Naive thymus-derived CD4-positive, alpha-beta T cell (primary cell): ENCODE results near the gene EZR. TPM values are rescaled to one million over a fixed set of nuclear protein-coding genes. Genes with fewer than 3 reads are reported as not detected.

Source experiments
- ATAC-seq: fragments of 150-1000 bp; cut with Tn5 transposase; 2 replicates; pipeline ENCODE4 v1.10.0; 2021; ENCODE audit warnings: mild to moderate bottlenecking, moderate library complexity
- CTCF ChIA-PET: fragments of 350-600 bp; sonication (Branson Sonifier 250); formaldehyde crosslinking; loops from one replicate; lab custom pipeline; 2021; ENCODE audit warnings: antibody characterized with exemption; lab: Charles Lee
- POLR2A ChIA-PET: fragments of 350-600 bp; sonication (Branson Sonifier 250); formaldehyde crosslinking; loops from one replicate; lab custom pipeline; 2021; ENCODE audit warnings: antibody characterized with exemption, inconsistent platforms; lab: Charles Lee
- DNase-seq, 9 donors: peaks; one replicate each; pipeline versions ENCODE4 v3.0.0 to v3.0.0-alpha.2; 2020 to 2022; ENCODE audit warnings: mixed read lengths in 1 of 9
- H3K27ac ChIP-seq: one replicate; pipeline ENCODE4 v1.7.0; 2013; ENCODE audit warnings: mild to moderate bottlenecking, low read depth, low read length, moderate library complexity
- H3K27me3 ChIP-seq, 2 donors: one replicate each; pipeline ENCODE4 v1.7.0; 2013; ENCODE audit warnings: low read length in 2 of 2, mild to moderate bottlenecking in 2 of 2, moderate library complexity in 2 of 2; ENCODE audit not compliant: control insufficient read depth in 2 of 2, insufficient read depth in 2 of 2
- H3K36me3 ChIP-seq, 3 experiments: 1 replicate in 2 of 3; 2 replicates in 1 of 3; pipeline ENCODE4 v1.7.0; 2013; ENCODE audit warnings: low read length in 3 of 3, mild to moderate bottlenecking in 3 of 3, moderate library complexity in 1 of 3; ENCODE audit not compliant: insufficient read depth in 3 of 3, control insufficient read depth in 2 of 3
- H3K4me1 ChIP-seq, 2 donors: one replicate each; pipeline ENCODE4 v1.7.0; 2013; ENCODE audit warnings: low read length in 2 of 2, mild to moderate bottlenecking in 2 of 2, moderate library complexity in 1 of 2; ENCODE audit not compliant: control insufficient read depth in 2 of 2, insufficient read depth in 2 of 2
- H3K4me3 ChIP-seq: 2 replicates; pipeline ENCODE4 v1.7.0; 2013; ENCODE audit warnings: mild to moderate bottlenecking, low read length
- H3K9me3 ChIP-seq, 3 experiments: 1 replicate in 2 of 3; 2 replicates in 1 of 3; pipeline ENCODE4 v1.7.0; 2013; ENCODE audit warnings: low read length in 3 of 3; ENCODE audit not compliant: control insufficient read depth in 2 of 3
- H3K27ac Mint-ChIP-seq, 9 donors: one replicate each; pipeline ENCODE4 v1.8.0; 2020 to 2022; ENCODE audit warnings: mixed read lengths in 9 of 9, mild to moderate bottlenecking in 8 of 9, moderate library complexity in 5 of 9, inconsistent platforms in 2 of 9
- H3K27me3 Mint-ChIP-seq, 5 donors: one replicate each; pipeline ENCODE4 v1.8.0; 2021 to 2022; ENCODE audit warnings: mixed read lengths in 5 of 5, mild to moderate bottlenecking in 1 of 5
- H3K36me3 Mint-ChIP-seq, 5 donors: one replicate each; pipeline ENCODE4 v1.8.0; 2020 to 2022; ENCODE audit warnings: mixed read lengths in 5 of 5, mild to moderate bottlenecking in 3 of 5, inconsistent platforms in 1 of 5
- H3K4me1 Mint-ChIP-seq, 7 donors: one replicate each; pipeline ENCODE4 v1.8.0; 2020 to 2022; ENCODE audit warnings: mixed read lengths in 7 of 7, mild to moderate bottlenecking in 3 of 7, inconsistent platforms in 1 of 7
- H3K4me3 Mint-ChIP-seq, 10 donors: one replicate each; pipeline ENCODE4 v1.8.0; 2020 to 2022; ENCODE audit warnings: mild to moderate bottlenecking in 10 of 10, mixed read lengths in 10 of 10, moderate library complexity in 6 of 10, inconsistent platforms in 2 of 10
- H3K9me3 Mint-ChIP-seq, 11 donors: one replicate each; pipeline ENCODE4 v1.8.0; 2020 to 2022; ENCODE audit warnings: mixed read lengths in 11 of 11, mild to moderate bottlenecking in 4 of 11, inconsistent platforms in 1 of 11, moderate library complexity in 1 of 11
- intact Hi-C, 2 donors: fragments of 100-400 bp; cut with micrococcal nuclease; formaldehyde crosslinking; loops; one replicate each; pipeline ENCODE4 v1.15.1; 2023
- polyA plus RNA-seq, 2 donors: library from polyadenylated mRNA; unstranded; fragments of 300-500 nt; fragmentation: Illumina TruSeq; gene quantifications; one replicate each; pipeline ENCODE4 v1.2.3, GENCODE V29; 2021
- total RNA-seq, 6 experiments: library from RNA in 5 of 6; stranded (reverse) in 5 of 6; gene quantifications; 1 replicate in 5 of 6; 2 replicates in 1 of 6; pipeline ENCODE4 v1.2.3 and lab custom pipeline; 2021 to 2026

The EZR gene
- total and polyA plus RNA-seq, 7 experiments from 2014 or later, result 115 to 201 (median 140) TPM

GRCh38 chr6:158772172-158772571 is 47.0 kb downstream of the EZR start:
- ATAC-seq (no peak), DNase-seq (no peak)
- H3K4me3 Mint-ChIP-seq, result peak overlapping the region in 7 of 10 donors; percentile 3 to 70 (median 55)
- H3K4me1 Mint-ChIP-seq, result peaks cover 29 to 58% (median 50%) of the 10 kb centered on the region in 7 donors
- Histone ChIP-seq H3K27me3 (no peaks in the 10 kb centered on the region), H3K4me1 (peaks cover 19 to 37% of the 10 kb centered on the region in 2 donors), H3K9me3 (no peaks in the 10 kb centered on the region), H3K36me3 (peaks cover 50 to 85% (median 56%) of the 10 kb centered on the region in 3 experiments), H3K4me3 (no peak overlapping the region), H3K27ac (peak overlapping the region; percentile 51)
- H3K27ac Mint-ChIP-seq, result peak overlapping the region; percentile 72 to 91 (median 85)
- CTCF ChIA-PET, result interaction anchor here (0.7 to 2.2 kb wide), 3 partner anchors 9 to 201 kb away, joined by 3 to 5 read pairs (median 4); no protein-coding TSS in a partner anchor
- peaks cover 22 to 72% (median 46%) of the 10 kb centered on the region in 5 donors for H3K36me3 Mint-ChIP-seq
- no peaks in the 10 kb centered on the region for H3K9me3 Mint-ChIP-seq
- no peaks in the 10 kb centered on the region for H3K27me3 Mint-ChIP-seq
- intact Hi-C loops, result loop anchor here in 1 of 2 donors (5.0 kb wide), 1 partner anchor 200 kb away; no protein-coding TSS in a partner anchor
- POLR2A ChIA-PET, result interaction anchor here (0.9 to 2.4 kb wide), 4 partner anchors 55 to 110 kb away, joined by 3 to 10 read pairs (median 3); no protein-coding TSS in a partner anchor

- Histone ChIP-seq H3K4me3 (no peak overlapping the region), H3K27me3 (no peaks in the 10 kb centered on the region), H3K36me3 (peaks cover 50 to 85% (median 51%) of the 10 kb centered on the region in 3 experiments), H3K4me1 (peaks cover 19 to 37% of the 10 kb centered on the region in 2 donors), H3K27ac (peak overlapping the region; percentile 51), H3K9me3 (no peaks in the 10 kb centered on the region)
- ChIA-PET POLR2A (interaction anchor here (0.6 to 2.4 kb wide), 4 partner anchors 9 to 154 kb away, joined by 3 to 10 read pairs (median 4); no protein-coding TSS in a partner anchor), CTCF (interaction anchor here (2.2 kb wide), 1 partner anchor 18 kb away, joined by 5 read pairs; no protein-coding TSS in a partner anchor)
- DNase-seq, result peak in 1 of 9 donors; percentile 18
- Mint-ChIP-seq H3K4me3 (peak overlapping the region in 8 of 10 donors; percentile 25 to 70 (median 53)), H3K27ac (peak overlapping the region; percentile 72 to 91 (median 85)), H3K27me3 (no peaks in the 10 kb centered on the region), H3K4me1 (peaks cover 29 to 53% (median 44%) of the 10 kb centered on the region in 7 donors), H3K9me3 (no peaks in the 10 kb centered on the region), H3K36me3 (peaks cover 19 to 73% (median 44%) of the 10 kb centered on the region in 5 donors)
- ATAC-seq, result peak; percentile 25
- intact Hi-C loops, result loop anchor here in 1 of 2 donors (5.0 kb wide), 1 partner anchor 201 kb away; no protein-coding TSS in a partner anchor
These were observed 47.6 kb downstream of the EZR start for GRCh38 chr6:158771399-158772152.

GRCh38 chr6:158770533-158771330 is 48.4 kb downstream of the EZR start:
- ATAC-seq, result no peak

GRCh38 chr6:158769771-158770432 is 49.3 kb downstream of the EZR start:
- peaks cover 19 to 70% (median 42%) of the 10 kb centered on the region in 5 donors for H3K36me3 Mint-ChIP-seq
- H3K4me3 Mint-ChIP-seq, result peak overlapping the region in 3 of 10 donors; percentile 12 to 70 (median 18)
- no peak for DNase-seq
- no peaks in the 10 kb centered on the region for H3K27me3 Mint-ChIP-seq
- Histone ChIP-seq H3K27me3 (no peaks in the 10 kb centered on the region), H3K9me3 (no peaks in the 10 kb centered on the region), H3K27ac (peak overlapping the region; percentile 51), H3K4me1 (peaks cover 19 to 37% of the 10 kb centered on the region in 2 donors), H3K36me3 (peaks cover 38 to 83% (median 46%) of the 10 kb centered on the region in 3 experiments), H3K4me3 (no peak overlapping the region)
- ChIA-PET POLR2A (interaction anchor here (2.4 kb wide), 1 partner anchor 99 kb away, joined by 10 read pairs; no protein-coding TSS in a partner anchor), CTCF (no interaction called here)
- no peak for ATAC-seq
- peak overlapping the region; percentile 25 to 93 (median 87) for H3K27ac Mint-ChIP-seq
- intact Hi-C loops, result loop anchor here in 1 of 2 donors (5.0 kb wide), 1 partner anchor 202 kb away; no protein-coding TSS in a partner anchor
- peaks cover 29 to 53% (median 43%) of the 10 kb centered on the region in 7 donors for H3K4me1 Mint-ChIP-seq
- H3K9me3 Mint-ChIP-seq, result no peaks in the 10 kb centered on the region

More at GRCh38 chr6:158770533-158771330, 48.4 kb downstream of the EZR start:
- H3K27ac Mint-ChIP-seq, result peak overlapping the region; percentile 50 to 91 (median 85)
- no peaks in the 10 kb centered on the region for H3K27me3 Mint-ChIP-seq
- Histone ChIP-seq H3K27ac (peak overlapping the region; percentile 51), H3K9me3 (no peaks in the 10 kb centered on the region), H3K4me1 (peaks cover 19 to 37% of the 10 kb centered on the region in 2 donors), H3K36me3 (peaks cover 43 to 85% (median 50%) of the 10 kb centered on the region in 3 experiments), H3K4me3 (no peak overlapping the region), H3K27me3 (no peaks in the 10 kb centered on the region)
- H3K36me3 Mint-ChIP-seq, result peaks cover 19 to 71% (median 42%) of the 10 kb centered on the region in 5 donors
- DNase-seq, result no peak
- ChIA-PET POLR2A (interaction anchor here (0.6 to 2.4 kb wide), 5 partner anchors 8 to 155 kb away, joined by 3 to 10 read pairs (median 3); no protein-coding TSS in a partner anchor), CTCF (interaction anchor here (2.2 kb wide), 1 partner anchor 19 kb away, joined by 5 read pairs; no protein-coding TSS in a partner anchor)
- H3K9me3 Mint-ChIP-seq, result no peaks in the 10 kb centered on the region
- intact Hi-C loops, result loop anchor here in 1 of 2 donors (5.0 kb wide), 1 partner anchor 202 kb away; no protein-coding TSS in a partner anchor
- H3K4me1 Mint-ChIP-seq, result peaks cover 29 to 53% (median 43%) of the 10 kb centered on the region in 7 donors
- H3K4me3 Mint-ChIP-seq, result peak overlapping the region in 6 of 10 donors; percentile 20 to 70 (median 53)

GRCh38 chr6:158769234-158769770 is 49.9 kb downstream of the EZR start:
- peaks cover 19 to 71% (median 40%) of the 10 kb centered on the region in 5 donors for H3K36me3 Mint-ChIP-seq
- ChIA-PET CTCF (no interaction called here), POLR2A (interaction anchor here (0.6 to 1.0 kb wide), 2 partner anchors 100 to 786 kb away, joined by 3 to 4 read pairs; no protein-coding TSS in a partner anchor)

More at GRCh38 chr6:158769234-158769770, 49.9 kb downstream of the EZR start:
- Mint-ChIP-seq H3K9me3 (no peaks in the 10 kb centered on the region), H3K27ac (peak overlapping the region; percentile 25 to 93 (median 87)), H3K4me3 (peak overlapping the region in 2 of 10 donors; percentile 12 to 18), H3K4me1 (peaks cover 29 to 48% (median 42%) of the 10 kb centered on the region in 7 donors), H3K27me3 (no peaks in the 10 kb centered on the region)
- no peak overlapping the region for H3K4me3 ChIP-seq
- peaks cover 38 to 84% (median 46%) of the 10 kb centered on the region in 3 experiments for H3K36me3 ChIP-seq
- H3K27ac ChIP-seq, result peak overlapping the region; percentile 51
- no peaks in the 10 kb centered on the region for H3K27me3 ChIP-seq
- no peaks in the 10 kb centered on the region for H3K9me3 ChIP-seq
- DNase-seq (no peak), ATAC-seq (no peak)
- H3K4me1 ChIP-seq, result peaks cover 19 to 37% of the 10 kb centered on the region in 2 donors
- intact Hi-C loops, result no loop called here
